Right lobe of liver (tissue), 4 donors: ENCODE data around the gene IZUMO1.

Source experiments
- CTCF ChIP-seq, 4 donors: fragments of 200-600 bp in 3 of 4; fragments of 450-650 bp in 1 of 4; IDR thresholded peaks; one replicate each; pipeline versions ENCODE4 v1.5.1 to v1.8.0; 2016 to 2022; ENCODE audit warnings: antibody characterized with exemption in 4 of 4, mild to moderate bottlenecking in 2 of 4
- POLR2A ChIP-seq: fragments of 450-650 bp; IDR thresholded peaks from one replicate; pipeline ENCODE4 v1.6.1; 2017; ENCODE audit warnings: antibody characterized with exemption, mild to moderate bottlenecking
- donor health status: DM: no; HTN: no; CAD: no.
- donor health status: DM: no; HTN: no; CAD: no.
- donor health status: DM: no; HTN: yes; CAD: no.

- TF ChIP-seq CTCF (IDR thresholded peaks at IDR 0.05), result no peak
- TF ChIP-seq POLR2A, result no peak
Observed at GRCh38 chr19:48793271-48793670, 46.6 kb upstream of the IZUMO1 start.
